ENCODE results near the gene KCNQ2.
"Not testable (repeated sequence)": the region's sequence is repeated elsewhere in the genome, so short reads cannot be mapped to it uniquely, and the experiment has no call there.

KCNQ2 gene

DNA sequence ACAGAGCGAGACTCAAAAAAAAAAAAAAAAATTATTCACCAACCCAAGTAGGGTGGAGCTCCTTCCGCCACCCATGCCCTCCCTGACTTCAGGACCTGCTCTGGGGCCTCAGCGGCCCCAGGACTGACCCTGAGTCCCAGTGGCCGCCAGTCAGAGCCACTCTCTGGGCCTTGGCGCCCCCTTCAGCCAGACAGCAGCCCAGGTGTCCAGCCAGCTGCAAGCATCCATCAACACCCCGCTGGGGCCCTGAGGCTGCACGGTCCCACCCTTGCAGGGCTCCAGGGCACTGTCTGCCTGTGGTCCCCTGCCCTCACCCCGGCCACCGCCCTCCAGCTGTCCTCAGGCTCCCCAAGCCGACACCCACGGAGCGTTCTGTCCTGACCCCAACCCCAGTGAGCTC, 11.4 kb upstream of the KCNQ2 start:
- DNase-seq (ENCODE audit: low read depth): no peak
- H3K4me3 ChIP-seq (ENCODE audit: low read length): no peak overlapping the region
- TF ChIP-seq, protein P1, sequence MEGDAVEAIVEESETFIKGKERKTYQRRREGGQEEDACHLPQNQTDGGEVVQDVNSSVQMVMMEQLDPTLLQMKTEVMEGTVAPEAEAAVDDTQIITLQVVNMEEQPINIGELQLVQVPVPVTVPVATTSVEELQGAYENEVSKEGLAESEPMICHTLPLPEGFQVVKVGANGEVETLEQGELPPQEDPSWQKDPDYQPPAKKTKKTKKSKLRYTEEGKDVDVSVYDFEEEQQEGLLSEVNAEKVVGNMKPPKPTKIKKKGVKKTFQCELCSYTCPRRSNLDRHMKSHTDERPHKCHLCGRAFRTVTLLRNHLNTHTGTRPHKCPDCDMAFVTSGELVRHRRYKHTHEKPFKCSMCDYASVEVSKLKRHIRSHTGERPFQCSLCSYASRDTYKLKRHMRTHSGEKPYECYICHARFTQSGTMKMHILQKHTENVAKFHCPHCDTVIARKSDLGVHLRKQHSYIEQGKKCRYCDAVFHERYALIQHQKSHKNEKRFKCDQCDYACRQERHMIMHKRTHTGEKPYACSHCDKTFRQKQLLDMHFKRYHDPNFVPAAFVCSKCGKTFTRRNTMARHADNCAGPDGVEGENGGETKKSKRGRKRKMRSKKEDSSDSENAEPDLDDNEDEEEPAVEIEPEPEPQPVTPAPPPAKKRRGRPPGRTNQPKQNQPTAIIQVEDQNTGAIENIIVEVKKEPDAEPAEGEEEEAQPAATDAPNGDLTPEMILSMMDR (conservative IDR thresholded peaks at IDR 0.05; ENCODE audit: low read length): 0 out of 2 replicates have a peak, but pooled peaks have one; percentile 2

DNA sequence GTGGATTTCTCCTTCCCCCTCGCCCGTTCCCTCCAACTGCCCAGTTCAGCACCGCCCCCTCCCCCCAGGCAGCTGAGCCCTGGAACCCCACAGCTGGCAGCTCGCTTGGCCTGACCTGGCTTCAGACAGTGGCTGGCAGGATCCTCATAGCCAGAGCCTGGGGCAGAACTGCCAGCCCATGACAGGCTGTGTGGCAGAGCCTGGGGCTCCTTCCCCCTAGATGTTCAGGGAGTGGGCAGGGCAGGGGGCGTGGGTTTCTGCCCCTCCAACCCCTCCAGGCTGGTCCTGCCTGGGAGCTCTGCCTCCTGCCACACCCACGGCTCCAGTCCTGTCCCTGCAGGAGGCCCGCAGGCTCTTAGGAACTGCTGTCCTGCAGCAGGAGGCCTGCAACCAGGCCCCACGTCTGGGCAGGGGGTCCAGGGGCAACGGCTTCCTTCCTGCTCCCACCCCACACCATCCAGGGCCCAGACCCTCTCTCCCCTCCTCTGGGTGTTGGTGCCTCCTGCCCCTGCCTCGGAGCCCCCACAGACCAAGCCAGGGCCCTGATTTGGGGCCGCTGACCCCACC, 9.6 kb upstream of the KCNQ2 start:
- no peak for DNase-seq (ENCODE audit: low read depth)
- no peak overlapping the region for H3K4me3 ChIP-seq (ENCODE audit: low read length)
- TF ChIP-seq, protein P1 (conservative IDR thresholded peaks at IDR 0.05; ENCODE audit: low read length): no peak

DNA sequence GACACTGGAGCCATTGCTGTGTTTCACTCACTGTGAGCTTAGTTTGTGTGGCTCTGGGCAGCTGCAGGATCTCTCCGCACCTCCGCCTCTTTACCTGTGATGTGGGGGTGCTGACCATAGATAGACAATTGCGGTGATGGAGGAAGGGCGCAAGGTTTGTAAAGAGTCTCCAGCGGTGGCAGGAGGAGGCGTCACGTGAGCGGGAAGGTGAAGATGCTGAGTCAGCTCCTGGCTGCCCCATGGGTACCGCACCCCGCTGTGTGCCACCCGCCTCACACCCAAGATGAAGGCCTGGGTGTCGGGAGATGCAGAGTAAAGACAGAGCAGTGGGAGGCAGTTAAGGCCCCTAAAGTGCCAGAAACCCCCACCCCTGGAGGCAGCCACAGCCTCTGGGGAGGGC, 9.0 kb upstream of the KCNQ2 start:
- TF ChIP-seq, protein P1 (conservative IDR thresholded peaks at IDR 0.05; ENCODE audit: low read length): no peak
- no peak for DNase-seq (ENCODE audit: low read depth)
- H3K4me3 ChIP-seq (ENCODE audit: low read length): no peak overlapping the region

DNA sequence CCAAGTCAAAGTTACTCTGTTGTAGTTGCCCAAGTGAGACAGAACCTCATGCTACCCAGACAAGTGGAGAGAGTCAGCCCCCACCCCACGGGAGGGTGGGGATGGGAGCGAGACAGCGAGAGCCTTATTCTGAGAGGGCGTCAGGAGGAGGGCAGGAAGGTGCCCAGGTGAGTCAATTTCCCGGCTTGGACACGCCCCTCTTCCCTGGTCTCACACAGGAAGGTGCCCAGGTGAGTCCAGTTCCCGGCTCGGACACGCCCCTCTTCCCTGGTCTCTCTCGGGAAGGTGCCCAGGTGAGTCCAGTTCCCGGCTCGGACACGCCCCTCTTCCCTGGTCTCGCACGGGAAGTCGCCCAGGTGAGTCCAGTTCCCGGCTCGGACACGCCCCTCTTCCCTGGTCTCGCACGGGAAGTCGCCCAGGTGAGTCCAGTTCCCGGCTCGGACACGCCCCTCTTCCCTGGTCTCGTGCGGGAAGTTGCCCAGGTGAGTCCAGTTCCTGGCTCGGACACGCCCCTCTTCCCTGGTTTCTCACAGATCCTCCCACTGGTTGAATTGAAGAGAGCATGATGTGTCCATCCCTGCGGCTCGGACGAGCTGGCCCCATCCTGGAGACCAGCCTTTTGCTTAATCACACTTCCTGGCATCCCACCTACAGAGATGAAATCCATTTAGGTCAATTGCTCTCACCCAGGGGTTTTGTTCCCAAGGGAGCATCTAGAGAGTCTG, 7.4 kb upstream of the KCNQ2 start:
- not testable (repeated sequence) for H3K4me3 ChIP-seq (ENCODE audit: low read length); DNase-seq (ENCODE audit: low read depth)

DNA sequence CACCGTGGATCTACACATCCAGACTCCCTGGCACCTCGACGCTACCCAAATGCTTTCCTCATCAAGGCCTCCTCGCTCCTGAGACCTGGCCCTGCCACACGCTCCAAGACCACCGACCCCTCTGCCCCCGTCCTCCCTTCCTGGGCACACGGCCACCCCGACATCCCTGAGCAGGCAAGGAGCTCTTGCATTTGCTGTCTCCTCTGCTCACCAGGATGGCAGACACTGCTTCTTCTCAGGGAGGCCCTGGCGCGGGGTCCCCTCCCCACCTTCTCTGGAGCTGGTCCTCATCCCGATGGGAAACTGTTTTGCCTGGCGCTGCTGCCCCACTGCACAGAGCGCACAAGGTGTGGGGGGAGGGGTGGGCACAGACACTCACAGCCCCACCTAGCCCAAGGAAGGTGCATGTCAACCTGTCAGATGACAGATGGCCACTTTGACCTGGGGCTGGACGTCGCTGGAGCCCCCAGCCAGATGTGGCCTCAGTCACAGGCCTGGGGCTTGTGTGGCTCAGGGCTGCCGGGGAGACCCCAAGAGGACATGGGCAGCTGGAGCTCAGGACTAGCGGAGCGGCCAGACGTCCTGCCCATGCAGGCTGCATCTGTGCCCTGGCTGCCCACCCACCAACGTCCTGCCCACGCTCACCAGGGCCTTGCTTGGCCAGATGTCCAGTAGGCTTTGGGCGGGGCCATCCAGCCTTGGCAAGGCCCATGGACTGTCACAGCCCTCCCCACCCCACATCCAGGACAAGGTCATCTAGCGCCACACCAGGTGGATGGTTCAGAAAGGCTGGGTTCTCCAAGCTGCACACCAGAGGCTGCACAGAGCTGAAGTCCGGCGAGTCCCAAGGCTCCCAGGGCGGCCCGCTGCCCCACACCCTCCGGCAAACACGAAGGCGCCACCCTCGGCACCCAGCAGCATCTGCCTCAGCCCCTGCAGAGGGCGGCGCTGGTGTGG, 6.2 kb upstream of the KCNQ2 start:
- H3K4me3 ChIP-seq (ENCODE audit: low read length): no peak overlapping the region
- DNase-seq (ENCODE audit: low read depth): no peak
- TF ChIP-seq, protein P1 (conservative IDR thresholded peaks at IDR 0.05; ENCODE audit: low read length): no peak

DNA sequence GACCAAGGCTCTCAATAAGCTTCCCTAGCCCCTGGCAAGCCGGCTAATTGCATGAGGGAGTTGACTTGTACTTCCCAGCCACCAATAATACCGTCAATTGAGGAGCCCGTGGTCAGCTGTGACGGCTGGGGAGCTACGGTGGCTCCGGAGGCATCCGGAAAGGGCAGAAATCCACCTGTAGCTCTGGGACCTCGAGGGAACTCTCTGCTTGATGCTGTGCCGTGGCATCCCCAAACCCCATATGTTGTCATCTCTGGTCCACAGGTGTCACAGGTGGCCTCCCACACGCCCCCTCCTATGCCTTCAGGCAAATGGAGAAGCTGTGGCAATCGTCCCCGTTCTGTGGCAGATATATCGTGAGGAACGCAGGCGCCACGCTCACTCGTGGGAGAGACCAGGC, 5.5 kb upstream of the KCNQ2 start:
- no peak for DNase-seq (ENCODE audit: low read depth)
- TF ChIP-seq, protein P1 (conservative IDR thresholded peaks at IDR 0.05; ENCODE audit: low read length): no peak
- no peak overlapping the region for H3K4me3 ChIP-seq (ENCODE audit: low read length)

DNA sequence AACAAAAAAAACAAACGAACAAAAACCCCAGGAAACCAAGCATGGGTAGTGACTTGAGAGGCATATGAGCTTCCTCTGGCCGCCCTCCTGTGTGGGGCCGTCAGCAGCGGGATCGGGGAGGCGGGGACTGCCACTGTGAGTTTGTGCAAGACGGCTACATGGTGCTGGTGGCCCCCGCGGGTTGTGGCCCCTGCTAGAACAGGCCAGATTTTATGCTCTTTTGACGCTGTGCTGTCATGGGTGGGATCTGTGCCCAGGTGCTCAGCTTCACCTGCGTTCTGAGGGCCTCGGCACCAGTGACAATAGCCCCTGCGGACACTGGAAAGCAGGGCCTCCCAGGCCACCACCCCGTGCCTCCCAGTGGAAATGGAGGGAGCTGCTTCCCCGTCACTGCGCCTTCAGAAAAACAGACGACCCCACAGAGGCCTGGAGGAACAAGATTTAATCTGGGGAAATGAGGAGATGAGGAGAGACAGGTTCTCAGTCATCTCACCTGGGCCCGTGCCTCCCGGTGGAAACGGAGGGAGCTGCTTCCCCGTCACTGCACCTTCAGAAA, 4.7 kb upstream of the KCNQ2 start:
- TF ChIP-seq, protein P1 (conservative IDR thresholded peaks at IDR 0.05; ENCODE audit: low read length): no peak
- H3K4me3 ChIP-seq (ENCODE audit: low read length): no peak overlapping the region
- no peak for DNase-seq (ENCODE audit: low read depth)

All from AG10803 (cell line).